Activated CD8-positive, alpha-beta memory T cell treated with anti-CD3 and anti-CD28 coated beads for 1 hour (primary cell): ENCODE measurements around the gene THTPA.
A peak's percentile ranks its signal among the peaks of the same experiment; 100 is the strongest.

Experiments
- DNase-seq, 2 donors: peaks; one replicate each; pipeline ENCODE4 v3.0.0-alpha.2; 2020; ENCODE audit warnings: low read depth in 1 of 2; ENCODE audit errors: extremely low read depth in 1 of 2

The THTPA gene, protein sequence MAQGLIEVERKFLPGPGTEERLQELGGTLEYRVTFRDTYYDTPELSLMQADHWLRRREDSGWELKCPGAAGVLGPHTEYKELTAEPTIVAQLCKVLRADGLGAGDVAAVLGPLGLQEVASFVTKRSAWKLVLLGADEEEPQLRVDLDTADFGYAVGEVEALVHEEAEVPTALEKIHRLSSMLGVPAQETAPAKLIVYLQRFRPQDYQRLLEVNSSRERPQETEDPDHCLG

DNA sequence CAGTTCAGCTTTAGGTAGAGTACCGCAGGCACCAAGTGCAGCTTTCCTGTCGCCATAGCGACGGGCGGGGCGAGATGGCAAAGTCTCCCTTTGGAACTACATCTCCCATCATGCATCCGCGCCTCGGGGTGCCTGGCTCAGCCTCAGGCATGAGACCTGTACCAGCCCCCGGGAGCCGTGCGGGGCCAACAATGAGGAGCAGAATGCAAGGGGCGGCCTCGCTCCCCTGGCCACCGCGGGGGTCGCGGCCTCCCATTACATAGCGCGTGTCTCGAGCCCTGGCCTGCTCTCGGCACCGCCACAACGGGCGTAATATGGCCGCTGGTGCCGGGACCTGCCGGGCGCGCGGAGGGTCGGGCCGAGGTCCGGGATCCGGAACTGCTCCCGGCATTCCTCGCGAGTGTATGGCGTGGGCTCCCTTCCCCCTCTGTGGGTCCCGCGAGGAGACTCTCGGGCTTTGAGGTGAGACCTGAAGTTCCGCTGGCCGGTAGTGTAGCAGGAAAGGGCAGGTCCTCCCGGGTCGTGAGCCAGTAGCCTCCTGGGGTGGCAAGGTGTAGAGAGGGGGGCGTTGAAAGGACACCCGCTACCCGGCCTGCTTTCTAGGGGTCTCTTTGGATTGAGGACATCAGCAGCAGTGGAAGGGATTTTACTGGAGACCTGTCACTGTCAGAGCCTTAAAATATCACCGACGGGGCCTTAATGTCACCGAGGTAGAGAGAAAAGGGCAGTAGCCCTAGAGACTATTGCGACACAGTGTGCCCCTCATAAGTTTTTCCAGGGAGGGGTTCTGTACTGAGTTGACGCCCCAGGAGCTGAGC, at the start of gene THTPA:
THTPA (plus strand) TSS at position 390 of the 818 bp plus-strand sequence. CDS start 487 bp downstream, outside the sequence.
- DNase-seq = peak; percentile 85 to 91

DNA sequence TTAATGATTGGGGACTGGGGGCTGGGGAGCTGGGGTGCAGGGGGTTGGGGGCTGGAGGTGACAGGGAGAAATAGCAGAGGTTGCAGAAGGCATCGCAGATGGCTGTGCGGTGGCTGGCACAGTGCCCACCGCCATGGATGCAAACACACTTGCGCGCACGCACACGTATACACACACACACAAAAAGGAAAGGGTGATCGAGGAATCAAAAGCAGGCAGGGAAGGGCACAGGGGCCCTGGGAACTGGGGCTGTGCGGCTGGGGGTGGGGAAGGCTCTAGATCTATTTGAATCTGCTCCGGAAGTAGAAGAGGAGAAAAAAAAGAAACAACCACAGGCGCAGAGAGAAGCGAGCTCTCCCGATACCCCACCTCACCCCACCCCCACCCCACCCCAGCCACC, 43.9 kb upstream of the THTPA start:
- no peak for DNase-seq

DNA sequence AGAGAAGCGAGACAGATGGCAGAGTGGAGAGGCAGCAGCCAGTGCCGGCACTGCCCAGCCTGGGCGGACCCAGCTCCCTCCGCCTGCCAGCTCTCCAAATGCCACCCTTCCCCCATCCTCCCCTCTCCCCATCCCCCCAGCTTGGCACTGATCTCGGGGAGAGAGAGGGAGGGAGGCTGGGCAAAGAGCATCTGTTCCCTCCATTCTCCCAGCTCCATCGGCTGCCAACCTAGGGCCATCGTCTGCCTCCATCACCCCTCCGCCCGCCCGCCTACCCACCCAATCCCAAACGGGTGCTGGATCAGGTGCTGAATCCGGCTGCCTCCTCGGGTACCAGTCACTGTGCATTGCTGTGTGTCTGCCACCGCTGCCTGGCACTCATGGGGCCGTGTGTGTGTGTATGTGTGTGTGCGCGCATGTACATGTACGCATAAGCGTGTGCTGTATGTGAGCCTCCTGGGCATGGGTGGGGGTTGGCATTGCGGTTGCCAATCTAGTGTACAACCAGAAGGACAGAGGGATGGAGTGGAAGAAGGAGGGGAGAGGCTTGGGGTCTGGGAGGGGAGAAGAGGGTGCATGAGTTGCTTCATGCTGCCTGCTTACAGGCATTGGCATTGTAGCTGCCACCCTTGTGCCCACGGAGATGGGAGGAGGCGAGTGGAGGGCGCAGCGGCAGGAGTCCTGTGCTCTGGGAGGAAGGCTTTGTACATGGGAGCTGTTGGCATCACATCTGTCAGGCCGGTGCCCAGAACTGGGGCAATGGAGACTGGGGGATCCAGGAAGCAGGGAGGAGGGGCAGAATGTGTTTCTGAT, 42.9 kb upstream of the THTPA start:
- DNase-seq = no peak

DNA sequence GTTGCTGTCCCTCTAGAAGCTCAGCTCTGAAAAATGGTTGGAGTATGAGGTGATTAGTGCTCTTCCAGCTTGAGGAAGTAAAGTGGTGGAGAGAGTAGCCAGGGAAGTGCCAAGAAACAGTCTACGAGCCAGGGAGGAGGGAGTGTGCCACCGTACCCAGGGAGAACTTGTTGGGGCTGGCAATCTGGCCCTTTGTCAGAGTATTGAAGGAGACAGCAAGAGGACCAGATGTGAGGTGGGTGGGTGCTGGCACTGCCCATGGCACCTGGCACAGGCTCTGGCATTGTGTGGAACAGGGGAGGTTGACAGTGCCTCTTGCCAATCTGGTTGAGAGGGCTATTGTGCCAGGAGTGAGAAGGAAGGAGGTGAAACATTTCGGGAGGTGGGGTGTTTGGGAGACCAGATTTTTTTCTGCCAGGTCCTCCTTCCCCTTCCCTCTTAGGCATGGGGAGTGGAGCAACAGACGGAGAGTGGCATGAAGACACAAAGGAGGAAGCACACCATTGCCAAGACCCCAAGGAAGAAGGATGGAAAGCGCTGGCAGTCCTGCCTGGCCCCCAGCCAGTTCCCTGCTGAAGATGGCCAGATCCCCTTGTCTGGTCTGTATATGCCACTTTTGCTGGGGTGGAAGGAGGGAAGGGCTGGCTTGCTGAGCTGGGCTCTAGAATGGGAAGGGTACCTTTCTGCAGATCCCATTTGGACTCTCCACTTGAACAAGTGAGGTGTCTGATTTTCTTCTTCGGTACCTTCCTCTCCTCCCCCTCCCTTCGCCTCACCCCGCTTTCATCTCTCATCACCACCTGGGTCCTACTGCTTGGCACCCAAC, 42.0 kb upstream of the THTPA start:
- no peak for DNase-seq

DNA sequence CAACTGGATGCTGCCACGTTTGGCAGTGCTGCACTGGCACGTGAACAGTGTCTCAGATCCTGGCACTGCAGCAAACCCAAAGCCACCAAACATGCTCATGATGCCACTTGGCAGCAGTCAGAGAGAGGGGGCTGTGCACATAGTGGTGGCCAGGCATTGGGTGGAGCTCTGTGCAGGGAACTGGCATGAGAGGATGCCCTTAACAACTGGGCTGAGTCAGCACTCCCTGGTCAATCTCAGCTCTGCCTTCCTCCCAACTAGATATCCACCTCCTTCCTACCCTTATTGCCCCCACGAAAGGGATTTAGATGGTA, 41.5 kb upstream of the THTPA start:
- DNase-seq = no peak

DNA sequence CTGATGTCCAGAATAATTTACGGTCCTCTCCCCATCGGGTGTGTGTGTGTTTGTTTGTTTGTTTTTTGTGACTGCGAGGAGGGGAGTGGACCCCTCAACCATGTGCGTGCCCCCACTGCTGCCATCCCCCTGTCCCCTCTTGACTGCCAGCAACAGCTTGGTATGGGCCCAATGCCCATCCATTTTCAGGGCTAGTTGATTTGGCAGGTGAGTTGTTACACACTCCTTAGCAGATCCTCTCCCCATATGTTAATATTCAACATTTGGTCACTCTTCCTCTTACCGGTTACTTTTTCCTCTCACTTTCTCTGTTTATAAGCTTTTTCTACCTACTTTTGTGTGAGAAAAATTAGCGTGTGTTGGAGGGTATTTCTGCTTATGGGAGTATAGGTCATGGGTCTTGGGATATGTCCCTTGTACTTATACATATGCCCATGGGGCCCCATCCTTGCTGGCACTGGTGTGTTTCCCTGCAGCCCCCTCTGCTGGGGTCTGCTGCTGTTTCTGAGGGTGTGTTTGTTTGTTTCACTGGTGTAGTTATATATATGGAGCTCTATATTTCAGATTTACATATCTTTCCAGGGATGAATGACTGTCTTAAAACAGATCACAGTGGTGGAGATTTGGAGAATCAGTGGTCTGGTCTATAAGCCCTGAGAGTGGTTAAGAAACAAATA, 38.3 kb upstream of the THTPA start:
- DNase-seq = no peak

DNA sequence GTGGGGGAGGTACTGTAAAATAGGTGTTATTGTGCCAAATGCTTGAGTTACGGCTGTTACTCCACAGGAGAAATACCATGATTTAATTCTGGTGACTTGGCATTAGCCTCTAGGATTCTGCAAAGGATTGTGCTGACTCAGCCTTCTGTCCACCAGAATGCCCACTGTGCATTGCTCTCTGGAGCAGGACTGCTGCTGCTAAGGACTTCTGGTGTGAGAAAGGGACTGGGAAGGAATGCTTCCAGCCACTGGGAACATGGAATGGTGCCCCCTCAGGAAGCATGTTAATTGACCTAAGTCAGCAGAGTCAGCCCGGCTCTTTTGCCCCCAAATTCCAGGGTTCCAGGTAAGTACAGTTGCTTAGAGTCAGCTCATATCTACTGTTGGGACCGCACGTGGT, 37.4 kb upstream of the THTPA start:
- no peak for DNase-seq

DNA sequence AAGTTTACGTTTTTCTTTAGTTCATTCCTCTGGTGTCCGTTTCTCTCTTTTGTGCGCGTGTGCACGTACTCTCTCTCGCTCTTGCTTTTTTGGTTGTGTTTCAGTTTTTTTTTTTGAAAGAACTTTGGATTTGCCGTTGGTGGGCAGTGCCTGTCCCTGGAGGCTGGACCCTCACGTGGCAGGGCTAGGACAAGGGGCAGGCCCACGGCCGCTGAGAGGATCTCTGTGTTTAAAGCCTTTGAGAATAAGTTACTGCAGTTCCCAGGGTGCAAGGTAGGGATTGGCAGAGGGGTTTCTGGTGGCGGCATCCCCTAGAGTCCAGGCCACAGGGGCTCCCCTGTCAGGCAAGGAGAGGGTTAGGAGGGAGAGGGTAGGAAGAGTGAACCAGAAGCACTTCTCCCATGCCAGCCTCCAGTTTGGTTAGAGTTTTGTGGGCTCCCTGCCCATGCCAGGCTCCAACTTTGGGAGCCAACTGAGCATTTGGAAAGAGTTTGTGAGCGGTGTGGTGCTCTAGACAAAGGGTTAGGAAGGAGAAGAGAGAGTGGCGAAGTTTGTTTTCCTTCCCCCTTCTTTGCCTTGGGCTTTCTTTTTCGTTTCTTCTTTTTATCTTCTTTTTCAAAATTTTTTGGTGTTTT, 35.1 kb upstream of the THTPA start:
- DNase-seq = no peak

DNA sequence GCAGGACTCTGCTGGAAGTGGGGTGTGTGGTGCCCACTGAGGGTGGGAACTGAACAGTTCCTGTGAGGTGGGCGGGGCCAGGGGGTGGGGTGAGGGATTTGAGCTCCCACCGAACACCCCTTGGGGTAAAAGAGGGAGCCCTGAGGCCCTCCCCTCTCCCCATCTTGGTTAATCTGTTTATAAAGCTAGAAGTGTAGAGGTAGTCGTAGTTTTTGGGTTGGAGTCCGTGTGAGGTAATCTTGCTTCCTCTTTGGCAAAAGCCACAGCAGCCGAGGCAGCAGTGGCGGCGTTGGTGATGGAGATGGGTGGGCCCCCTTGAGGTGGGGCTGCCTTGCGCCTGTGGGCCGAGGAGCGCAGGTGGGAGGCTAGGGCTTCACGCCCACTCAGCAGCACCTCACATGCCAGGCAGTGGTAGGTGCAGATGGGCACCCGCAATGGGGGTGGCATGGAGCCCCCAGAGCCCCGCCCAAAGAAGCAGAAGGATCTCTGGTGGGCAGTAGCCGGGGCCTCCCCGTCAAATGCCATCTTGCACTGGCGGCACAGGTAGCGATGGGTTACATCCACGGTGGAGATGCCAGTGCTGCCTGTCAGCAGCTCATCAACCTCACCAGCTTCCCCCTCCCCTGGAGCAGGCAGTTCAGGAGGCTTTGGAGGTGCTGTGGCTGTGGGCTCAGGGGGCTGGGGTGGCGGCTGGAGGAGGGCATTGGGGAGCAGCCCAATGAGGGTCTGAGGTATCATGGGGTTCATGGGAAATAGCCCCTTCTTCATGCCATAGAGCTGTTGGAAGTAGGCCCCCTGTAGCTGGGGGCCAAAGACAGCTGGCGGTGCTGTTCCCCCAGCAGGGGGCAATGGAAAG, 34.1 kb upstream of the THTPA start:
- no peak for DNase-seq

DNA sequence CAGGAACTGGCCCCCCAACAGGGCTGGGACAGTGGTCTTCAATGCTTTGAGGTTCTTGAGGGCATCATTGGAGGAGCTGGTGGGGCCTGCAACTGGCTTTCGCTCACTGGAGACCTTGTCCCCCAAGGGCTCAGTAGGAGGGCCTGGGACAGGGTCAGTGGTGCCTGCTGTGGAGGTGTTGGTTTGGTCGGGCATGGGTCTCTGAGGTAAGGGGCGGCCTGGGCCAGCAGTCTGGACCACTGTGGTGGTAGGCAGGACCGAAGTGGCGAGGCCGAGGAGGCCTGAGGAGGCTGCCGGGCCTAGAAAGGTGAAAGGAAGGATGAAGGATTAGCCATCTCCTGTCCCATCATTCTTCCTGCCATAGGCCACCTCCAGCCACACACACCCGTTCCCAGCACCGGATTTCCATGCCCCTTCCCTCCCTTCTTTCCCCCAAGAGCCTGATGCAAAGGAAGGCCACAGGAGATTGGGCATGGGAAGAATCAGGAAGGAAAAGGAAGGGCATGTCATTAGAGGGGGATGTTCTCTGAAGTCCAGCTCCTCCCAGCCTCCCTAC, 33.4 kb upstream of the THTPA start:
- no peak for DNase-seq

DNA sequence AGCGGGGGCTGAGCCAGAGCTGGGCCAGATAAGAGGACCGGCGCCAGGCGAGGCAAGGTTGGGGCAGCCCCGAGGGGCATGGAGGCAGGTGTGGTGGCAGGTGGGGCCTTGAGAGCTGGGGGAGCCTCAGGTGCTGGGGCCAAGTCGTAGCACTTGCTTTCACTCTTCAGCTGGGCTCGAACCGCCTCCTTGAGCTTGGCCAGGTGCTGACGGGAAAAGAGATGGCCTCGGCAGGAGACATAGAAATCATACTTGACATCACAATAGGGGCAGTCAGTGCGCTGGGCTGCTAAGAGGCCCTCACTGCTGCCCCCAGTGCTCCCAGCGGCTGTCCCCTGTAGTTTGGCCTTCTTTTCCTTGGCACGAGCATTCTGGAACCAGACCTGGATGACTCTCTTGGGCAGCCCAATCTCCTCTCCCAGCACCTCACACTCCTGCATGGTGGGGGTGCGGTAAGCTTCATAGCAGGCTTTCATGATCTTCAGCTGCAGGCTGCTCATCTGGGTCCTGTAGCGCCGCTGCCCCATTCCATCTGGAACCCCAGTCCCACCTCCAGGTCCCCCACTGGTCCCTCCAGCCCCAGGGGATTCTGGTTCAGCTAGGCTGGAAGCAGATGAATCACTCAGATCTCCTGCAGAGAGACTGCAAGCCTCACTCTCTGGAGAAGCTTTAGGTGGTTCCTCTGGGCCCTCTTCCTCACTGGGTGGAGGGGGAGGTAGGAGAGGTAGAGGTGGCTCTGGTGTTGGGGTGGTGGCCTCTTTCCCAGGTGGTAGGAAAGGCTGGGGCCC, 32.6 kb upstream of the THTPA start:
- no peak for DNase-seq

DNA sequence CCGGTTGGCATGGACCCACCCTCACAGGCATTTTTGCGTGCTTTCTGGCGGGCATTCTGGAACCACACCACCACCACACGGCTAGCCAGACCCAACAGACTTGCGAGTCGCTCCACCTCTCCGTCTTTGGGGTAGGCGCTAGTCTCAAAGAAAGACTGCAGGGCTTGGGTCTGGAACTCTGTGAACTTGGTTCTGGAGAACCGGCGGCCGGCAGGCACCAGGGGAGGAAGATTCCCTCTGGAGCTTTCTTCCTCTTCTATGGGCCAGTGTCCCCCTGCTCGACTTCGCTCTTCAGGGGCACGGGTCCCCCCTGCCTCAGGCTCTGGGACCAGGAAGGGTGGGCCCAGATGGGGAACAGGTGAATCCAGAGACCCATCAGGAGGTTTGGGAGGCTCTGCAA, 31.1 kb upstream of the THTPA start:
- no peak for DNase-seq

DNA sequence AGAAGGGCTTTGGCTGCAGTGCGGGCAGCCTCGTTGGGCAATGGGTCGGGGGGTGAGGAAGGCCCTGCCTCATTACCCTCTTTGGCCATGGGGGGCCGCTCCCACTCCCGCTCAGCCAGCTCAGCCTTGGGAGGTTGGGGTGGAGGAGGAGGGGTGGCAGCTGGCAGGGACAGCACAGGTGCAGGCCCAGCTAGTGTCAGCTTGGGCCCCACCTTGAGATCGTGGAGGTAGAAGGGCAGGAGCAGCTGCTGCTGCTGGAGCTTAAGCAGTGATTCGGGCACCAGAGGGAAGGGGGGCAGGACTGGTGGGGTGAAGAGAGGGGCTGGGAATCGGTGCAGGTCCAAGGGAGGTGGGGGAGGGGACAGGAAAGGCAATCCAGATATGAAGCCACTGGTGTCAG, 30.5 kb upstream of the THTPA start:
- no peak for DNase-seq

DNA sequence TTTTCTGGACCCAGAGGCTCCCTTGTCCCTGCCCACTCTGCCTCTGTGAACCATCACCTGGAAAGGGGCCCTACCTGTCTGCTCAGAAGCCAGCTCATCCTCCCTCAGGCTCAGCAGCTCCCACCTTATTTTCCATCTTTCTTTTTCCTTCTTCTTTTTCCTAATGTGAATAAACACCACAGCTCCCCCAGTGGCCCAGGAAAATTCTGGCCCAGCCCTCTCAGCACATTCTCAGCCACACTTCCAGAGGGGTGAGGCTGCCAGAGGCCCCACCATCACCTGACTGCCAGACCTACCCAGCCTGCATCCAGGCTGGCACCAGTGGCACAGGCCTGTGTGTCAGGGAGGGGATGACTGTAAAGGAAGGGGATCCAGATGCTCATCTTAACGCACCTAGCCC, 27.5 kb upstream of the THTPA start:
- no peak for DNase-seq

DNA sequence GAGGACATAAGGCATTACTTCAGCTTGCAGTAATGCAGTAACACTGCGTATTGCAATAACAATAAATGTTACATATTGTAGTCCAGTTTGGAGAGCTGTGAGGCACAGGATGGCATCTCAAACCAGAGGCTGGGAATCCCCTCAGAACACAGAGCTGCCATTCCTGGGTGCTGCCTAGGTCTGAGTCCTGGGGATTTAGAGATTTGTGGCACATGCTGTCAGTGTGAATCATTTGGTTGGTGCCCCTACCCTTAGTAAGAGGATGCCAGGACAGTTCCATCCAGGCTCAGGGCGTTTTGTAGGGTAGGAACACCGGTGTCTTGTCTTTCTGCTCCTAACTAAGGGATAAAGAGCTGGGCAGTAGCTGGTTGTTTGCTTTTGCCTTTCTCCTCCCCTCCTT, 27.1 kb upstream of the THTPA start:
- no peak for DNase-seq

DNA sequence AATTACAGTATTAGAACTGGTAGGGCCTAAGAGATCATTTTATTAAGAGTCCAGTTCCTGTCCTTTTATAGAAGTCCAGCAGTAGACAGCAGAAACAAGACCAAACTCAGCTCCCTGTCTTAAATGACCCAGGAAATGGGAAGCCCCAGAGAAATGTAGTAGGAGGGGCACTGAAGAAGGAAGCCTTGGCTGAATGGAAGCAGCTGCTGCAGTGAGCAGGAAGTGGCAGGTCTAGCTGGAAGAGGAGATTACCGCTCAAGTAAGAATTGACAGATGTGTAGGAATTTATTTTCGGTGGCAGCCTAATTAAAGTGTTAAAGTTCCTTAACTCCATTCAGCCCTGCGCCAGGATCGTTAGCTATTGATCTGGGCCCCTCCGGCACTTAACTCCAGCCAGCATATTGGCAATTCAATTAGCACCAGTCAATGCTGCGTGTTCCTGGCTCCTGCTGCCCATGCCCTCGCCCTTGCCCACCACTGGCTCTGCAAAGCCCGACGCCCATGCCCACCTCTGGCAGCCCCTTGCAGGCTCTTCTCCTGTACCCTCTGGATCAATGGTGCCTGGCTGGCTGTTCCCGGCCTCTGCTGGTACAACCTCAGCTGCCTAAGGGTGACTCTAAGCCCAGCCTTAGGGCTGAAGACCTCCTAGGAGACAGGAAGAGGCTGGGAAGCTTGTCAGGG, 25.6 kb upstream of the THTPA start:
- no peak for DNase-seq

DNA sequence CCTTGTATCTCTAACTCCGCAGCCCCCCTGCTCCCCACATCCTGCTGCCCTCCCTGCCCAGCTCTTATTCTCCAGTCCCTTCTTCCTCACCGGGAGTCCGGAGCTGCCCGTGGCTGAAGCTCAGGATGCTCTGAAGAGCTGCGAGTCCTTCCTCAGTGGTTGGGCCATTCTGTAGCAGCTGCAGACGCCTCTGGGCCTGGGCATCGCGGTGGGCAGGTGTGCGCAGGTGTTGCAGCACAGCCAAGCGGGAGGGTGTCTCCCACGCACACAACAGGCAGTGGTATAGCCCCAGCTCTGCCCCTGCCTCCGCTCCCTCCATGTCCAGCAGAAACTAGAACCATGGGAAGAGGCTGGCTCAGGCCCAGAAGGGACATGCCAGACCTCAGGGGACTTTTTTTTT, 24.7 kb upstream of the THTPA start:
- DNase-seq = no peak
